Fibroblast of the aortic adventitia (primary cell): ENCODE results near the gene SLC39A7. TPM values are rescaled to one million over a fixed set of nuclear protein-coding genes. Genes with fewer than 3 reads are reported as not detected.

Experiments
- DNase-seq: peaks from one replicate; pipeline ENCODE4 v3.0.0-alpha.2; 2010; ENCODE audit warnings: low read depth
- H3K4me3 ChIP-seq: 2 replicates; pipeline ENCODE4 v1.5.1; 2011; ENCODE audit warnings: low read depth, mild to moderate bottlenecking, control low read depth, low read length, moderate library complexity
- CTCF ChIP-seq: IDR thresholded peaks from 2 replicates; pipeline ENCODE4 v1.5.1; 2011; ENCODE audit warnings: mild to moderate bottlenecking, low read length, control low read depth, inconsistent platforms; ENCODE audit not compliant: insufficient read depth
- total RNA-seq: library from RNA; depleted of rRNA; stranded (reverse); fragments of >200 nt; gene quantifications from 2 replicates; pipeline ENCODE4 v1.2.3, GENCODE V29; 2012; ENCODE audit warnings: low replicate concordance

Gene SLC39A7
- total RNA-seq, 1 donor = 71.3 TPM

- TF ChIP-seq CTCF = no peak
- peak overlapping the region; percentile 97 for H3K4me3 ChIP-seq
- DNase-seq = no peak
Measured at GRCh38 chr6:33201935-33202334, 1.3 kb downstream of the SLC39A7 start.

GRCh38 chr6:33202799-33203198 lies 2.1 kb downstream of the SLC39A7 start:
- H3K4me3 ChIP-seq = no peak overlapping the region
- TF ChIP-seq CTCF = no peak
- DNase-seq = no peak

- no peak for DNase-seq
- no peak overlapping the region for H3K4me3 ChIP-seq
- no peak for TF ChIP-seq CTCF
Measured at GRCh38 chr6:33203443-33204164, 2.9 kb downstream of the SLC39A7 start.

GRCh38 chr6:33204165-33204414 lies 3.4 kb downstream of the SLC39A7 start:
- no peak for TF ChIP-seq CTCF
- DNase-seq = no peak
- H3K4me3 ChIP-seq = no peak overlapping the region

- no peak for TF ChIP-seq CTCF
- H3K4me3 ChIP-seq = peak within 1 kb of the TSS; percentile 73
- peak; percentile 82 for DNase-seq
Measured at GRCh38 chr6:33204415-33205190, 3.9 kb downstream of the SLC39A7 start, which contains the start of gene HSD17B8. Gene HSD17B8, plus strand, starts transcription at chr6:33204655. Its CDS starts 14 bp downstream, at chr6:33204669.

- TF ChIP-seq CTCF = no peak
- DNase-seq = no peak
- H3K4me3 ChIP-seq = peak overlapping the region; percentile 73
Measured at GRCh38 chr6:33205191-33206026, 4.7 kb downstream of the SLC39A7 start.
